GM12892 (cell line): Measurements from ENCODE around the gene DGCR2.

ENCODE experiments used
- POLR2A ChIP-seq: IDR thresholded peaks from 2 replicates; pipeline ENCODE4 v1.6.1; 2011; ENCODE audit warnings: low read depth, low read length, control low read depth
- POLR2AphosphoS5 ChIP-seq: IDR thresholded peaks from 2 replicates; pipeline ENCODE4 v1.6.1; 2011; ENCODE audit warnings: low read depth, low read length, control low read depth

GRCh38 chr22:19036523-19037273 lies 85.5 kb downstream of the DGCR2 start:
- TF ChIP-seq POLR2A (no peak), POLR2AphosphoS5 (no peak)
